ENCODE measurements around the gene IGF1.

DNA sequence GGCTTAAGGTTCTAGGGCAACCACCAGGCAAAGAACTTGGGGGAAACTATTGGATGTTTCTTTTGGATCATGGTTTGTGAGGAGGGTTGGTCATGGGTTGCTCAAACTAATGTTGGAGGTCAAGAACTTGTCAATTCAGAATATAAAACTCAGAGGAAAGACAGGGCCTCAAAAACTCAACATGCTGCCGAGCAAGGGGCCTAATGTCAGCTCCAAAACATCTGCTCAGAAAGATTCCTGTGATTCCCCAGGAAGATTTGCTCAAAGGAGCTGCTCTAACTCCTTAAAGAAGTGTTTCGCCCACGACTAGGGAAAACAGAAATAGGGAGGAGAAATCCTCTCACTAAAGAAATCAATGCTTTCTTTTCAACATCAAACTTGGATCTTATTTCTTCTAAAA is 3.7 kb upstream of the IGF1 start:
- TF ChIP-seq, protein P1, sequence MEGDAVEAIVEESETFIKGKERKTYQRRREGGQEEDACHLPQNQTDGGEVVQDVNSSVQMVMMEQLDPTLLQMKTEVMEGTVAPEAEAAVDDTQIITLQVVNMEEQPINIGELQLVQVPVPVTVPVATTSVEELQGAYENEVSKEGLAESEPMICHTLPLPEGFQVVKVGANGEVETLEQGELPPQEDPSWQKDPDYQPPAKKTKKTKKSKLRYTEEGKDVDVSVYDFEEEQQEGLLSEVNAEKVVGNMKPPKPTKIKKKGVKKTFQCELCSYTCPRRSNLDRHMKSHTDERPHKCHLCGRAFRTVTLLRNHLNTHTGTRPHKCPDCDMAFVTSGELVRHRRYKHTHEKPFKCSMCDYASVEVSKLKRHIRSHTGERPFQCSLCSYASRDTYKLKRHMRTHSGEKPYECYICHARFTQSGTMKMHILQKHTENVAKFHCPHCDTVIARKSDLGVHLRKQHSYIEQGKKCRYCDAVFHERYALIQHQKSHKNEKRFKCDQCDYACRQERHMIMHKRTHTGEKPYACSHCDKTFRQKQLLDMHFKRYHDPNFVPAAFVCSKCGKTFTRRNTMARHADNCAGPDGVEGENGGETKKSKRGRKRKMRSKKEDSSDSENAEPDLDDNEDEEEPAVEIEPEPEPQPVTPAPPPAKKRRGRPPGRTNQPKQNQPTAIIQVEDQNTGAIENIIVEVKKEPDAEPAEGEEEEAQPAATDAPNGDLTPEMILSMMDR (IDR thresholded peaks at IDR 0.05), result no peak
- no peak for TF ChIP-seq POLR2A (IDR thresholded peaks at IDR 0.05)
